RWPE1 (cell line): ENCODE measurements around the gene RPL35.

Experiments used
- CTCF ChIA-PET: fragments of 350-600 bp; sonication (Branson Sonifier 250); formaldehyde crosslinking; extraction: SDS; loops from one replicate; lab custom pipeline; 2021; lab: Yijun Ruan, JAX
- POLR2A ChIA-PET: fragments of 400-600 bp; formaldehyde crosslinking; extraction: SDS; loops from one replicate; lab custom pipeline; 2020; ENCODE audit warnings: antibody characterized with exemption; ENCODE audit not compliant: low non-redundant PET; lab: Yijun Ruan, JAX
- DNase-seq: peaks from one replicate; pipeline ENCODE4 v3.0.0; 2012; ENCODE audit warnings: low spot score
- H3K27ac ChIP-seq: fragments of 450-650 bp; 2 replicates; pipeline ENCODE4 v1.5.1; 2017
- TF ChIP-seq, protein P1 (sequence below): fragments of 450-650 bp; conservative IDR thresholded peaks from 2 replicates; pipeline ENCODE4 v1.5.1; 2017; ENCODE audit warnings: low read depth, mild to moderate bottlenecking

The RPL35 gene

GRCh38 chr9:124813501-124814163 lies 48.1 kb downstream of the RPL35 start:
- H3K27ac ChIP-seq, result peak overlapping the region; percentile 94
- POLR2A ChIA-PET, result no interaction called here
- TF ChIP-seq, protein P1, sequence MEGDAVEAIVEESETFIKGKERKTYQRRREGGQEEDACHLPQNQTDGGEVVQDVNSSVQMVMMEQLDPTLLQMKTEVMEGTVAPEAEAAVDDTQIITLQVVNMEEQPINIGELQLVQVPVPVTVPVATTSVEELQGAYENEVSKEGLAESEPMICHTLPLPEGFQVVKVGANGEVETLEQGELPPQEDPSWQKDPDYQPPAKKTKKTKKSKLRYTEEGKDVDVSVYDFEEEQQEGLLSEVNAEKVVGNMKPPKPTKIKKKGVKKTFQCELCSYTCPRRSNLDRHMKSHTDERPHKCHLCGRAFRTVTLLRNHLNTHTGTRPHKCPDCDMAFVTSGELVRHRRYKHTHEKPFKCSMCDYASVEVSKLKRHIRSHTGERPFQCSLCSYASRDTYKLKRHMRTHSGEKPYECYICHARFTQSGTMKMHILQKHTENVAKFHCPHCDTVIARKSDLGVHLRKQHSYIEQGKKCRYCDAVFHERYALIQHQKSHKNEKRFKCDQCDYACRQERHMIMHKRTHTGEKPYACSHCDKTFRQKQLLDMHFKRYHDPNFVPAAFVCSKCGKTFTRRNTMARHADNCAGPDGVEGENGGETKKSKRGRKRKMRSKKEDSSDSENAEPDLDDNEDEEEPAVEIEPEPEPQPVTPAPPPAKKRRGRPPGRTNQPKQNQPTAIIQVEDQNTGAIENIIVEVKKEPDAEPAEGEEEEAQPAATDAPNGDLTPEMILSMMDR, result no peak

GRCh38 chr9:124813041-124813440 lies 48.7 kb downstream of the RPL35 start:
- POLR2A ChIA-PET, result no interaction called here
- CTCF ChIA-PET, result interaction anchor here (0.7 to 3.6 kb wide), 4 partner anchors 36 to 51 kb away, joined by 4 to 30 read pairs (median 10); partner anchors contain the start of genes NR6A1 and WDR38
- H3K27ac ChIP-seq, result peak overlapping the region; percentile 94
- no peak for DNase-seq
- TF ChIP-seq, protein P1, result no peak

More at GRCh38 chr9:124813501-124814163, 48.1 kb downstream of the RPL35 start:
- DNase-seq, result peak; percentile 42
- CTCF ChIA-PET, result interaction anchor here (0.7 to 3.6 kb wide), 6 partner anchors 17 to 50 kb away, joined by 3 to 30 read pairs (median 4); partner anchors contain the start of genes NR6A1 and WDR38

DNA sequence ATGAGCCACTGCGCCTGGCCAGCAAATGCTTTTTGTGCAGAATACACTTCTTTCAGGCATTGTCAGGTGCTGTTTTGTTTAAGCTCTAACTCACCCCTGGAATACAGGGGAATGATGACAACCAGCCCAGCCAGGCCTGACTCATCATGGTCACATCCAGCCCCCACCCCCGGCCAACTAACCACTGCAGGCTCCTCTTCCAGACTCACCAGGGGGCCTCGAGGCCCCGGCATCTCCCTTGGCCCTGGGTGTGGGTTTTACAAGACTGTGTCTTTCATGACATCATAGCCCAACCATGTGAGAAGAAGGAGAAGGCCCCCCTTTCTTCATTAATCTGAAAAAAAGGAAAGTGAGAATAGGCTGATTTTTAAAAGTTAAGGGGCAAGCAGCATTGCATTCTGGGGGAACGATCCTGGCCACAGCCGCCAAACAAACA lies 49.3 kb downstream of the RPL35 start:
- CTCF ChIA-PET, result interaction anchor here (0.7 to 5.6 kb wide), 6 partner anchors 33 to 51 kb away, joined by 4 to 53 read pairs (median 12); partner anchors contain the start of genes NR6A1 and WDR38
- H3K27ac ChIP-seq, result peak overlapping the region; percentile 94
- TF ChIP-seq, protein P1, result no peak
- peak; percentile 96 for DNase-seq
- POLR2A ChIA-PET, result no interaction called here

GRCh38 chr9:124810663-124811355 lies 50.9 kb downstream of the RPL35 start:
- peak overlapping the region; percentile 94 for H3K27ac ChIP-seq
- CTCF ChIA-PET, result interaction anchor here (0.9 to 5.6 kb wide), 4 partner anchors 11 to 42 kb away, joined by 3 to 53 read pairs (median 6); partner anchors contain the start of gene WDR38
- POLR2A ChIA-PET, result no interaction called here
- TF ChIP-seq, protein P1, result no peak
- DNase-seq, result peak; percentile 97

- H3K27ac ChIP-seq, result peak overlapping the region; percentile 94
- TF ChIP-seq, protein P1, result no peak
- CTCF ChIA-PET, result interaction anchor here (5.6 kb wide), 1 partner anchor 43 kb away, joined by 53 read pairs; the partner anchor contains the start of gene WDR38
- no peak for DNase-seq
- POLR2A ChIA-PET, result no interaction called here
Observed at GRCh38 chr9:124809741-124810500, 51.8 kb downstream of the RPL35 start.
